Transverse colon (tissue), 4 donors: ENCODE results near the gene ZNF580. TPM values are rescaled to one million over a fixed set of nuclear protein-coding genes. Genes with fewer than 3 reads are reported as not detected.

ENCODE experiments used
- DNase-seq: peaks from one replicate; pipeline ENCODE4 v3.0.0-alpha.2; 2019
- H3K27ac ChIP-seq, 4 donors: fragments of 200-600 bp; sonication (generic); 2 replicates each; pipeline ENCODE4 v1.5.1; 2016 to 2018; ENCODE audit warnings: inconsistent platforms in 4 of 4
- H3K27me3 ChIP-seq: fragments of 200-600 bp; sonication (generic); 2 replicates; pipeline ENCODE4 v1.5.1; 2017; ENCODE audit warnings: inconsistent platforms
- H3K36me3 ChIP-seq, 4 donors: fragments of 200-600 bp; sonication (generic); 2 replicates each; pipeline ENCODE4 v1.5.1; 2017 to 2019; ENCODE audit warnings: inconsistent platforms in 4 of 4
- H3K4me1 ChIP-seq, 4 donors: fragments of 200-600 bp; sonication (generic); 2 replicates each; pipeline ENCODE4 v1.5.1; 2017 to 2020; ENCODE audit warnings: inconsistent platforms in 4 of 4
- H3K4me3 ChIP-seq, 4 donors: fragments of 200-600 bp; sonication (generic); 1 replicate in 1 of 4; 2 replicates in 3 of 4; pipeline versions ENCODE4 v1.5.1 to v1.6.1; 2017 to 2019; ENCODE audit warnings: inconsistent platforms in 4 of 4
- H3K9me3 ChIP-seq, 2 donors: fragments of 200-600 bp; sonication (generic); 2 replicates each; pipeline ENCODE4 v1.5.1; 2017 to 2019; ENCODE audit warnings: inconsistent platforms in 2 of 2
- CTCF ChIP-seq, 5 experiments: fragments of 200-600 bp in 3 of 5; fragments of 450-650 bp in 2 of 5; sonication (generic) in 3 of 5; IDR thresholded peaks; 1 replicate in 2 of 5; 2 replicates in 3 of 5; pipeline ENCODE4 v1.5.1; 2016 to 2017; ENCODE audit warnings: antibody characterized with exemption in 5 of 5, inconsistent platforms in 3 of 5, mild to moderate bottlenecking in 2 of 5, moderate library complexity in 1 of 5
- EP300 ChIP-seq: sonication (generic); formaldehyde crosslinking; IDR thresholded peaks from one replicate; pipeline ENCODE4 v1.6.1; 2017; ENCODE audit warnings: antibody characterized with exemption, low read depth
- POLR2A ChIP-seq: fragments of 450-650 bp; IDR thresholded peaks from one replicate; pipeline ENCODE4 v1.6.1; 2016; ENCODE audit warnings: antibody characterized with exemption, mild to moderate bottlenecking, moderate library complexity
- POLR2AphosphoS5 ChIP-seq, 3 donors: sonication (generic); formaldehyde crosslinking; IDR thresholded peaks; one replicate each; pipeline ENCODE4 v1.6.1; 2016; ENCODE audit warnings: antibody characterized with exemption in 3 of 3
- WGBS, 2 donors: methylation state at CpG; one replicate each; pipeline ENCODE4 v1.1.5; 2018; ENCODE audit warnings: low coverage in 1 of 2; 5-methylcytosine and 5-hydroxymethylcytosine counted together
- in situ Hi-C, 4 donors: fragments of 200-750 bp; cut with MboI; loops; one replicate each; pipeline versions ENCODE4 v1.15.0 to v1.15.1; 2017; ENCODE audit warnings: low sequenced_read_pairs in 3 of 4, low pct_ligation_motif_present in 1 of 4, low pct_unique_long_range_greater_than_20kb in 1 of 4
- intact Hi-C: fragments of 100-400 bp; cut with DNase I; formaldehyde crosslinking; loops from one replicate; pipeline ENCODE4 v1.15.1; 2023; ENCODE audit warnings: low total_unique reads
- total RNA-seq, 4 donors: library from RNA; depleted of rRNA; stranded (reverse); fragments of >200 nt; gene quantifications; one replicate each; pipeline ENCODE4 v1.1.0, GENCODE V29; 2016

ZNF580 gene
- total RNA-seq, 4 donors from 2014 or later = 15.2 to 154 (median 25.7) TPM

- H3K4me3 ChIP-seq = no peak overlapping the region
- no peaks in the 10 kb centered on the region for H3K27me3 ChIP-seq
- intact Hi-C loops = no loop called here
- H3K27ac ChIP-seq = no peak overlapping the region
- H3K9me3 ChIP-seq = no peaks in the 10 kb centered on the region
- H3K4me1 ChIP-seq = peaks cover 25 to 60% (median 53%) of the 10 kb centered on the region in 4 donors
- no peak for DNase-seq
- TF ChIP-seq POLR2A (no peak), CTCF (IDR thresholded peaks at IDR 0.05) (no peak), EP300 (no peak), POLR2AphosphoS5 (IDR thresholded peaks at IDR 0.05) (no peak)
- in situ Hi-C loops = no loop called here
- no peaks in the 10 kb centered on the region for H3K36me3 ChIP-seq
- 87% methylated on average over 25 of the region's 28 CpGs; no CpG with 5 or more reads in 1 of the 2 donors for WGBS, 2 donors
Observed at GRCh38 chr19:55644842-55645511, 4.2 kb downstream of the ZNF580 start.

- Histone ChIP-seq H3K4me1 (peaks cover 20 to 55% (median 48%) of the 10 kb centered on the region in 4 donors), H3K9me3 (no peaks in the 10 kb centered on the region), H3K36me3 (no peaks in the 10 kb centered on the region), H3K4me3 (no peak overlapping the region), H3K27me3 (no peaks in the 10 kb centered on the region), H3K27ac (no peak overlapping the region)
- intact Hi-C loops (no loop called here), in situ Hi-C loops (no loop called here)
- 40 to 66% methylated on average over 1 to 5 of the region's 5 CpGs for WGBS, 2 donors
- TF ChIP-seq POLR2AphosphoS5 (IDR thresholded peaks at IDR 0.05) = no peak
- TF ChIP-seq EP300 = no peak
- no peak for TF ChIP-seq POLR2A
- TF ChIP-seq CTCF (IDR thresholded peaks at IDR 0.05) = no peak
- no peak for DNase-seq
Observed at GRCh38 chr19:55645512-55645881, 4.7 kb downstream of the ZNF580 start.

GRCh38 chr19:55646889-55647731 lies 6.3 kb downstream of the ZNF580 start:
- in situ Hi-C loops = no loop called here
- TF ChIP-seq EP300 (no peak), CTCF (IDR thresholded peaks at IDR 0.05) (no peak), POLR2AphosphoS5 (IDR thresholded peaks at IDR 0.05) (no peak), POLR2A (no peak)
- Histone ChIP-seq H3K4me3 (peak overlapping the region; percentile 58 to 87 (median 74)), H3K27ac (peak overlapping the region; percentile 82 to 91 (median 86)), H3K4me1 (peaks cover 20 to 47% (median 41%) of the 10 kb centered on the region in 4 donors), H3K36me3 (no peaks in the 10 kb centered on the region), H3K27me3 (no peaks in the 10 kb centered on the region), H3K9me3 (no peaks in the 10 kb centered on the region)
- no peak for DNase-seq
- WGBS, 2 donors = 41 to 66% methylated on average over 7 to 14 of the region's 14 CpGs
- intact Hi-C loops = no loop called here

GRCh38 chr19:55647732-55648584 lies 7.2 kb downstream of the ZNF580 start, which contains the start of gene CCDC106:
Gene CCDC106, plus strand, starts transcription at chr19:55648212. Its CDS starts 835 bp downstream, at chr19:55649047.
- Histone ChIP-seq H3K27me3 (no peaks in the 10 kb centered on the region), H3K9me3 (no peaks in the 10 kb centered on the region), H3K27ac (peak within 1 kb of the TSS; percentile 82 to 91 (median 86)), H3K4me1 (peaks cover 20 to 40% (median 33%) of the 10 kb centered on the region in 4 donors), H3K36me3 (no peaks in the 10 kb centered on the region), H3K4me3 (peak within 1 kb of the TSS; percentile 58 to 87 (median 74))
- TF ChIP-seq POLR2AphosphoS5 (IDR thresholded peaks at IDR 0.05) (peak in 2 of 3 donors; percentile 4 to 29), POLR2A (no peak), CTCF (IDR thresholded peaks at IDR 0.05) (no peak), EP300 (no peak)
- 2% methylated on average over 66 of the region's 87 CpGs; no CpG with 5 or more reads in 1 of the 2 donors for WGBS, 2 donors
- intact Hi-C loops = no loop called here
- in situ Hi-C loops = no loop called here
- peak; percentile 72 for DNase-seq
